IMR-90 (cell line): ENCODE results near the gene TMPRSS3. TPM values are rescaled to one million over a fixed set of nuclear protein-coding genes. Genes with fewer than 3 reads are reported as not detected.

ENCODE experiments used
- ATAC-seq: fragments of 200-7000 bp; cut with Tn5 transposase; 2 replicates; pipeline ENCODE4 v1.9.1; 2020; ENCODE audit warnings: low read depth, mild to moderate bottlenecking, moderate library complexity
- BruUV-seq: library from RNA; stranded (reverse); fragments of 400-500 nt; replicated peaks from 2 replicates; lab custom pipeline; 2021; lab: Mats Ljungman, UMichigan
- CTCF ChIA-PET: fragments of 300-600 bp; formaldehyde crosslinking; extraction: SDS; loops from one replicate; lab custom pipeline; 2021; ENCODE audit warnings: antibody characterized with exemption; lab: Yijun Ruan, JAX
- POLR2A ChIA-PET: fragments of 300-600 bp; sonication (Branson Sonifier 250); formaldehyde crosslinking; loops from one replicate; lab custom pipeline; 2022; ENCODE audit warnings: antibody characterized with exemption; ENCODE audit not compliant: unreplicated experiment; lab: Charles Lee
- DNase-seq: peaks from one replicate; pipeline ENCODE4 v3.0.0; 2013
- H2AFZ ChIP-seq: replicated peaks from 2 replicates; pipeline ENCODE3; 2013; ENCODE audit warnings: low read length, mild to moderate bottlenecking; ENCODE audit not compliant: poor library complexity
- H2AK5ac ChIP-seq: 2 replicates; pipeline ENCODE4 v1.6.1; 2013; ENCODE audit warnings: low read depth, low read length, inconsistent platforms
- H2AK9ac ChIP-seq: replicated peaks from 2 replicates; pipeline ENCODE3; 2013; ENCODE audit warnings: mild to moderate bottlenecking, low read depth, low read length, moderate library complexity; ENCODE audit not compliant: poor library complexity
- H2BK120ac ChIP-seq: 2 replicates; pipeline ENCODE4 v1.6.1; 2013; ENCODE audit warnings: low read depth, low read length, inconsistent platforms
- H2BK15ac ChIP-seq: 3 replicates; pipeline ENCODE4 v1.6.1; 2013; ENCODE audit warnings: low read depth, low read length, inconsistent platforms
- H2BK20ac ChIP-seq: 2 replicates; pipeline ENCODE4 v1.6.1; 2013; ENCODE audit warnings: low read depth, mild to moderate bottlenecking, inconsistent platforms, low read length, moderate library complexity
- H2BK5ac ChIP-seq: 2 replicates; pipeline ENCODE4 v1.6.1; 2013; ENCODE audit warnings: mild to moderate bottlenecking, low read depth, low read length, inconsistent platforms; ENCODE audit not compliant: poor library complexity, severe bottlenecking
- H3K14ac ChIP-seq: replicated peaks from 2 replicates; pipeline ENCODE4 v1.6.1; 2013; ENCODE audit warnings: low read depth, low read length, inconsistent platforms
- H3K18ac ChIP-seq: 2 replicates; pipeline ENCODE4 v1.6.1; 2013; ENCODE audit warnings: low read depth, low read length, control low read depth
- H3K23ac ChIP-seq: 2 replicates; pipeline ENCODE4 v1.6.1; 2013; ENCODE audit warnings: low read depth, low read length, inconsistent platforms
- H3K27ac ChIP-seq: 2 replicates; pipeline ENCODE4 v1.5.1; 2013; ENCODE audit warnings: mild to moderate bottlenecking, control low read depth, low read length; ENCODE audit not compliant: insufficient read depth
- H3K27me3 ChIP-seq: 2 replicates; pipeline ENCODE4 v1.6.1; 2013; ENCODE audit warnings: low read length; ENCODE audit not compliant: control insufficient read depth, insufficient read depth
- H3K36me3 ChIP-seq: 2 replicates; pipeline ENCODE4 v1.6.1; 2013; ENCODE audit warnings: low read length, mixed read lengths; ENCODE audit not compliant: control insufficient read depth, insufficient read depth
- H3K4ac ChIP-seq: 2 replicates; pipeline ENCODE4 v1.6.1; 2013; ENCODE audit warnings: low read depth, low read length, inconsistent platforms
- H3K4me1 ChIP-seq: 2 replicates; pipeline ENCODE4 v1.6.1; 2013; ENCODE audit warnings: low read length, mixed read lengths; ENCODE audit not compliant: control insufficient read depth, insufficient read depth
- H3K4me2 ChIP-seq: 2 replicates; pipeline ENCODE4 v1.6.1; 2013; ENCODE audit warnings: low read depth, mild to moderate bottlenecking, control low read depth, low read length, moderate library complexity
- H3K4me3 ChIP-seq: 2 replicates; pipeline ENCODE4 v1.5.1; 2013; ENCODE audit warnings: low read depth, mild to moderate bottlenecking, control low read depth, low read length, moderate library complexity; ENCODE audit not compliant: insufficient read depth
- H3K56ac ChIP-seq: 2 replicates; pipeline ENCODE4 v1.6.1; 2013; ENCODE audit warnings: low read length, inconsistent platforms; ENCODE audit not compliant: insufficient read depth; ENCODE audit errors: extremely low read depth
- H3K79me1 ChIP-seq, 2 experiments: 2 replicates each; pipeline ENCODE4 v1.6.1; 2013; ENCODE audit warnings: low read length in 2 of 2, inconsistent platforms in 1 of 2, low read depth in 1 of 2
- H3K9ac ChIP-seq: 2 replicates; pipeline ENCODE4 v1.6.1; 2013; ENCODE audit warnings: low read depth, low read length, control low read depth
- H3K9me1 ChIP-seq: 2 replicates; pipeline ENCODE4 v1.6.1; 2013; ENCODE audit warnings: low read length, inconsistent platforms; ENCODE audit not compliant: insufficient read depth
- H3K9me3 ChIP-seq: 2 replicates; pipeline ENCODE4 v1.6.1; 2013; ENCODE audit warnings: low read length; ENCODE audit not compliant: control insufficient read depth, insufficient read depth
- H4K20me1 ChIP-seq: 2 replicates; pipeline ENCODE4 v1.6.1; 2013; ENCODE audit warnings: low read length, inconsistent platforms; ENCODE audit not compliant: insufficient read depth
- H4K5ac ChIP-seq: 2 replicates; pipeline ENCODE4 v1.6.1; 2013; ENCODE audit warnings: mild to moderate bottlenecking, low read depth, low read length, control low read depth
- H4K8ac ChIP-seq, 2 experiments: 2 replicates each; pipeline ENCODE4 v1.6.1; 2013; ENCODE audit warnings: low read depth in 2 of 2, low read length in 2 of 2, control low read depth in 1 of 2, inconsistent platforms in 1 of 2
- H4K91ac ChIP-seq: 2 replicates; pipeline ENCODE4 v1.6.1; 2013; ENCODE audit warnings: low read depth, low read length, inconsistent platforms; ENCODE audit not compliant: insufficient read depth
- CHD1 ChIP-seq: IDR thresholded peaks from 2 replicates; pipeline ENCODE4 v1.6.1; 2012; ENCODE audit warnings: low read depth, low read length, improper control_type of control experiment
- RAD21 ChIP-seq: IDR thresholded peaks from 2 replicates; pipeline ENCODE4 v1.6.1; 2012; ENCODE audit warnings: low read length, improper control_type of control experiment
- WGBS, 2 experiments: methylation state at CpG; one replicate each; pipeline versions ENCODE4 v1.1.5 to v1.1.7; 2013; ENCODE audit warnings: missing lambda C conversion rate in 2 of 2; ENCODE audit not compliant: insufficient read length in 1 of 2; ENCODE audit errors: extremely low coverage in 2 of 2; 5-methylcytosine and 5-hydroxymethylcytosine counted together
- dilution Hi-C: fragments of 300-500 bp; cut with HindIII; formaldehyde crosslinking; loops from one replicate; pipeline ENCODE4 v1.14.3; 2018; ENCODE audit warnings: low sequenced_read_pairs; ENCODE audit not compliant: unreplicated experiment
- in situ Hi-C: fragments of 300-500 bp; cut with MboI; formaldehyde crosslinking; loops from 3 replicates; pipeline ENCODE4 v1.14.3; 2019; ENCODE audit warnings: low sequenced_read_pairs, inconsistent platforms, mixed read lengths
- intact Hi-C: fragments of 100-400 bp; cut with micrococcal nuclease; formaldehyde crosslinking; loops from 2 replicates; pipeline ENCODE4 v1.10.0; 2022
- polyA plus RNA-seq, 3 experiments: library from polyadenylated mRNA; depleted of rRNA; stranded (reverse); fragments of >200 nt; gene quantifications; 2 replicates each; pipeline ENCODE4 v1.2.3, GENCODE V29; 2012; ENCODE audit warnings: low replicate concordance in 1 of 3
- total RNA-seq: library from RNA; depleted of rRNA; stranded (reverse); fragments of >200 nt; gene quantifications from 2 replicates; pipeline ENCODE4 v1.2.3, GENCODE V29; 2012

TMPRSS3 gene
- total and polyA plus RNA-seq, 2 of the 4 experiments (the other 2 are of a cell fraction) = not detected

DNA sequence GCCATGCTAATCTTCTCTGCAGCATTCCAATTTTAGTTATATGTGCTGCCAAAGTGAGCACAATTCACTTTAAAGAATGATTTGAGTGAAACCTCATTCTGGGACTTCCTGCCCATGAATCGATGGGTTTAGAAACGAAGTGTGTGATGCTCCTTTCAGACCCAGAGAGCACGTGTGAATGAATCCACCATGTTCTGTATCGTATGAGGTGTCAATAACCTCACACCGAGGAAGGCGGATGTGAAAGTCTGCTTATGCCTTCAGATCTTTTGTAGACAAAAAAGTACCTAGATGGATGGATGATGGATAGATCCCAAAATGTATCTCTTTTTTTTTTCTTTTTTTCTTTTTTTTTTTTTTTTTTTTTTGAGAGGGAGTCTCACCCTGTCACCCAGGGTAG lies 21.7 kb upstream of the TMPRSS3 start:
- Histone ChIP-seq H3K27ac (no peak overlapping the region), H3K4ac (no peak overlapping the region), H2AK9ac (no peak overlapping the region), H3K4me3 (no peak overlapping the region), H2BK120ac (no peak overlapping the region), H3K14ac (no peak overlapping the region), H3K9ac (no peak overlapping the region), H4K91ac (no peak overlapping the region), H2BK15ac (no peak overlapping the region), H3K79me1 (no peaks in the 10 kb centered on the region), H3K36me3 (no peaks in the 10 kb centered on the region), H4K8ac (no peak overlapping the region), H3K9me1 (no peaks in the 10 kb centered on the region), H4K5ac (no peak overlapping the region), H2AK5ac (no peak overlapping the region), H3K4me1 (peaks cover 5% of the 10 kb centered on the region; the same call in 1 of the 2 replicates), H2BK20ac (no peak overlapping the region), H3K9me3 (no peaks in the 10 kb centered on the region), H3K27me3 (peaks cover 15% of the 10 kb centered on the region; the same call in 1 of the 2 replicates), H4K20me1 (no peaks in the 10 kb centered on the region), H3K23ac (no peak overlapping the region), H3K56ac (no peak overlapping the region), H3K4me2 (no peak overlapping the region), H3K18ac (no peak overlapping the region), H2AFZ (no peak overlapping the region), H2BK5ac (no peak overlapping the region)
- no peak for DNase-seq
- ATAC-seq = no peak
- ChIA-PET POLR2A (no interaction called here), CTCF (no interaction called here)
- no CpG with 5 or more reads among the region's 6 CpGs for WGBS, 2 experiments
- intact Hi-C loops = no loop called here
- TF ChIP-seq RAD21 = no peak
- no peak for TF ChIP-seq CHD1
- no TSS peak for BruUV-seq
- dilution Hi-C loops = no loop called here
- in situ Hi-C loops = no loop called here
